Stimulated activated CD4-positive, alpha-beta T cell treated with anti-CD3 and anti-CD28 coated beads, Interleukin-1b, Interleukin-23, amount 100 ng/mL, for 1 hour (primary cell): ENCODE data around the gene POU2F2.

Experiments used
- DNase-seq, 2 donors: peaks; one replicate each; pipeline ENCODE4 v3.0.0-alpha.2; 2020; ENCODE audit warnings: low read depth in 2 of 2

The POU2F2 gene

GRCh38 chr19:42154471-42155323 lies 22.5 kb upstream of the POU2F2 start:
- no peak for DNase-seq

DNA sequence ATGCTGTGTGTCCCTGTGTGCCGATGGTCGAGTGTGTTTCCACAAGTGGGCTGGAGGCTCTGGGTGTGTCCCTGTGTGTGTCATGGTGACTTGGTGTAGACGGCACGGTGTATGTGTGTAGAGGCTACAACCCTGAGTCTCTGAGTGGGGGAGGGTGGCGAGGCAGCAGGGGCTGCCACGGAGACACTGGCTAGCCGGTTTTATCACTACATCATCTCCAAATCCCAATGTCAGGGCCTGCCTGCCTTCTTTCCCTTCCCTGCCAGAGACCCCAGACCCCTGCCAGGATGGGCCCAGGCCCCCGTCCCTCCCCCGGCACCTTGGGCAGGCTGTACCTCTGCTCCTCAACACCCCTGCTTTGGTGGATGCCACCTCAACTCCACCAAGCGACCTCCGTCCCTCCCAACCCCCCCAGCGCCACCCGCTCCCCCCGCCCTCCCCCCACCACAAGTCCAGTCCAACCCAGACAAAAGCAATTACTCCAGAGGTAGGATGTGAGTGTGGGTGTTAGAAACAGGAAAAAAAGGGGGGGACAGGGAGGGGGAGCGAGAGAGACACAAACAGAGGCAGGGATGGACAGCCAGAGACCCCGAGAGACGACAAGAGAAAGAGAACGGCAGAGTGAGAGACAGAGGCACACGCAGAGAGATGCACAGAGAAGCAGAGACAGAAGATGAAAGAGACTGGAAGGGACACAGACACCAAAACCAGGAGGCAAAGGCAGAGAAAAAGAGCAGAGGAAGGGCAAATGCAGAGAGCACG lies 21.6 kb upstream of the POU2F2 start:
- no peak for DNase-seq

GRCh38 chr19:42152910-42153671 lies 20.8 kb upstream of the POU2F2 start:
- DNase-seq = no peak

- DNase-seq = no peak
Observed at GRCh38 chr19:42151782-42152684, 19.8 kb upstream of the POU2F2 start.

DNA sequence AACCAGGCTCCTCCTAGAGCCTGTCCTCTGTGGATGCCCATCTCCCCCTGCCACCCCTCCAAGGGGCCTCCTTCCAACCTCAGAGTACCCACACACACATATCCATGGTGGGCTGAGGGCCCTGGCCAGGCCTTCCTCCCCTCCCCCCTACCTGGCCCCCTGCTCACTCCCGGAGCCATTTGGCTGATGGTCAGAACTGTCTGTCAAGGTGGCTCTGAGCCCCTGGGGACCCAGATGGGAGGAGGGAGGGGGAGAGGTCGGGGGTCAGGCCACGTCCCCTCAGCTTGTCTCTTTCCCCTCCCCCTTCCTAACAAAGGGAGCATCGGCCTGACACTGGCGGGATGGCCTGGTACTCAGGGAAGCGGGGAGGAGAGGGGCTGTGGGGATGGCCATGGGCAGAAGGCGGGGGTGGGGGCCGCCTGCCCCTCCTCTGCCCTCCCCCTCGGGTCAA lies 18.7 kb upstream of the POU2F2 start:
- no peak for DNase-seq

DNA sequence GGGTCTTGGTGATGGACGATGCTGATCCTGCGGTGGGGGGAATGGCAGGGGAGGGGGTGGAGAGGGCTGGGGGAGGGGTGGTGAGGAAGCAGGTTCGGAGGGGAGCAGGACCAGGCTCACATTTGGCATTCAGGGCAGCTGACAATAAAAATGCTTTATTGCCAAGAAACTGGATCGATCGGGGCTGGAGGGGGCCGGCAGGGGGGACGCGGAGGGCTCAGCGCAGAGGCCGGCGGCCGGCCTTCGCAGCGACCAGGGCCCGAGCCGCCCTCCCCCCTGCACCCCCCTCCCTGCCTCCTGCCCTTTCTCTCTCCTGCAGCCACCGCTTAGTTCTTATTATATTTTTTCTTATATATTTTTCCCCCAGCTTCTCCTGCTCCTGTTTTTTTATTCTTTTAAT lies 18.1 kb upstream of the POU2F2 start:
- DNase-seq = no peak

DNA sequence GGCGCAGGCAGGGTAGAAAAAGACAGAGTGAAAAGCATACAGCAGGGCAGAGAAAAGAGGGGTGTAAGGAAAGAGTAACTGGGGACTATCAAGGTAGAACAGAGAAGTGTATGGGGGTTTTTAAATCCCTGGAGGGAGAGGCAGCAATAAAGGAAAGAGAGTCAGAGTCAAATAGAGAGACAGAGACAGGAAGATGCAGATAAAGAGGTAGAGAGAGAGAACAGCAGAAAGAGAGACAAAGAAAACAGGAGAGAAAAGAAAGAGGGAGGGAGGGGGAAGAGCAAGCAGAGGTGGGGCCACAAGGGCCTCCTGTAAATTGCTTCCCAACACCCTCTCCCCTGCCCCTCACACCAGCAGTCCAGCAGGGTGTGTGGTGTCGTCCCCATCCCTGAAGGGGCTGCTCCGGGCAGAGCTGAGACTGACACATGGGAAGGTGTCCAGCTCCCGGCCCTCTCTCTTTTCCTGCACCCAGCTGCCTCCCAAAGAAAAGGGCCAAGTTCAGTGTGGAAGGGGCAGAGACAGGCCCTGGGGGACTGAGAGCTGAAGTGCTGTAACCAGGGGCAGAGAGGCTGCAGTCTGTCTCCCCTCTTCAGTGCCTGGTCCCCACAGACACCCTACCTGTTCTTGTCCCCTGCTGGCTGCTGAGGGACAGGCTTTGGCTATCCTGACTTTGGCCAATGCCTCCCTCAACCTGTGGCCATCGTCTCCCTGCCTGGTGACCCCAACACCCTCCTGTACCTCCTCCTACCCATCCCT lies 17.4 kb upstream of the POU2F2 start:
- no peak for DNase-seq

- no peak for DNase-seq
Observed at GRCh38 chr19:42148266-42148665, 16.0 kb upstream of the POU2F2 start.

- no peak for DNase-seq
Observed at GRCh38 chr19:42143341-42144234, 11.3 kb upstream of the POU2F2 start.

- no peak for DNase-seq
Observed at GRCh38 chr19:42140125-42140754, 8.0 kb upstream of the POU2F2 start.

GRCh38 chr19:42134535-42135070 lies 2.4 kb upstream of the POU2F2 start:
- no peak for DNase-seq

- peak; percentile 71 to 85 for DNase-seq
Observed at GRCh38 chr19:42132851-42133528, 744 bp upstream of the POU2F2 start.

DNA sequence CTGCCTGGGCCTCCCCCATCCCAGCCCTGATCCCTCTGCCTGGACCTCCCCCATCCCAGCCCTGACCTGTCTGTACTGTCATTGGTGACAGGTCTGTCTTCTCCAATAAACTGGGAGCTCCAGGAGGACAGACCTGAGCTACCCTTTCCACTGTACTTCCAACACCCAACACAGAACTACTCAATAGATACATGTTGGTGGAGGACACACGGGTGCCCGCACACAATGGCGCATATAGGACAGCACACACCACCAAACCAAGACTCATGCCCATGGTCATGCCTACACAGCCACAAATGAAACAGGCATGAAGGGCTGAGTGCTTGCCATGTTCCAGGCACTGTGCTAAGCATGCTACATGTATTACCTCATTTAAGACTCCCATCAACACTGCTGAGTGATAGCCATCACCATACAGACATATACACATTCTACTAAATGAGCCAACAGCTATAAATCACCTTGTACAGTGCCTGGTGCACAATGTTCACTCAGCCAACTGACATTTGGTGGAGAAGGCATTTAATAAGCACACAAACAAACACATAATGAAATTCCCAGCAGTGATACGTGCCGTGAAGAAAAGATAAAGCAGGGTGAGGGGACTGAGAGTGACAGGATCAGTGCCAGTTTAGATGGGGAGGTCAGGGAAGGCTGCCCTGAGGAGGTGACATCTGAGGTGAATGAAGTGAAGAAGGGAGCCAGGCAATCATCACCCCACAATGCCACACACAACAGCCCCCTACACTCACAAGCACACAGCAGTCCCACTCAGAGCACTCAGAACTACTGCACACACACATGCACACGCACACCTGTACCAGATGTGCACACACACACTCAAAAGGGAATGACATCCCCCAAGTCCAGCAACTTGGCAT lies 857 bp downstream of the POU2F2 start:
- DNase-seq = no peak

DNA sequence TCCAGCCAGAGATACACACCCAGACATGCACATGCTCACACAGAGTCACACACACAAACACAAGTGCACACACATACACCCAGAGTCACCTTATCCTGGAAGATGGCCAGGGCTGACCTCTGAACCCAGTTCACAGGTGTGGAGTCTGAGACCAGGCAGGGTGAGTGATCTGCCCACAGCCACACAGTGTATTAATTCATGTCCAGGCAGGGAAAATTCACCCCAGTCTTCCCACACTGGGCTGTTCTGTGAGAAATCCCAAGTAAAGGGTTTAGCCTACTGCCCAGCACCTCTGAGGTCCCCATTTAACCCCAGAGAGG lies 2.0 kb downstream of the POU2F2 start:
- no peak for DNase-seq

DNA sequence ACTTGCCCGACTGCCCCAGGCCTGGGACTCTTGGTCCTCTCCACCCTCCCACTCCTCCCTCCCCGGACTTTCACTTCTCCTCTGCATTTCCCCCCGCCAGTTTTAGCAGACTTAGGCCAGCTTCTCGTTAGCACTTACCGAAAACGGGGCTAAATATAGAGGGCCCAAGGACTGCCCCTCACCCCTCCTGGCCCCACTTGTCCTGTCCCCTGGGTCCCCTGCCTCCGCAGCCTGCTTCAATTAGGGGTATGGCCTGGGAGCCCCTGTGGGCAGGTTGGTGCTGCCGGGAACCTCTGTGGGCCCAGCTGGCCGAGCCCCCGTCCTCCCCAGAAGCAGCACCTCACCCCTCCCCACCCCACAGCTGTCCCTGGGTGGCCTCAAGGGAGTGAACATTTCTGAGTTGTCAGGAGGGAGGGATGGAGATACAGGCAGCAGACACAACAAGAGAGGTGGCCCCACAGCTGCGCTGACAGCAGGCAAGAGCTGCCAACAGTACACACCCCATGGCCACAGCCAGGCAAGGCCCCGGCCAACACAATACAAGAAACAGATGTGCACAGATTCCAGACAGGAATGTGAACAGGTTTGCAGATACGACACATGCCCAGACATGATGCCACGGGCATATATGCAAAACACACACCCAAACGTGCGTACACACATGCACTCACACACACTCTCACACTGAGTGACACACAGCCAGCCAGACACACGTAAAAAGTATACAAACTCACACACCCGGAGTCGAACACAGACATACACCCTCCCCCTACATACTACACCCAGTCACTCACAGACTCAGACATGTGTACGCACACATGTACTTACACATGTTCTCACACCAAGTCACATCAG lies 2.6 kb downstream of the POU2F2 start:
- DNase-seq = no peak

DNA sequence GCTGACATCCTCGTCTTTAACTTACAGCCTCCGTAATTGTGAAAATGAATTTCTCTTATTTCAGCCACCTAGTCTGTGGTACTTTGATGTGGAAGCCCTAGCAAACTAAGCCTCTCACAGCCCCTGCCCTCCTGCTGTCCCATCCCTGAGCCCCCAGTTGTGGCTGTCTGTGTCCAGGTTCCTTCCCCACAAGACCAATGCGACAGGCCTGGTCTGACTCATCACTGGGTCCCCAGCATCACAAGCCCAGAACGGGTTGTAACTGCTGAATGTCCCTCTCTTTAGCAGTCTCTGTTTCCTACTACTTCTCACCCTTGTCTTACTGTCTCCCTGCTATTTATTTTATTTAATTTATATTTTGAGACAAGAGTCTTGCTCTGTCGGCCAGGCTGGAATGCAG lies 5.7 kb downstream of the POU2F2 start:
- no peak for DNase-seq
